HG03280 (cell line): ENCODE measurements around the gene SIMC1.
A peak's percentile ranks its signal among the peaks of the same experiment; 100 is the strongest.

Experiments
- ATAC-seq: cut with Tn5 transposase; IDR thresholded peaks from one replicate; pipeline ENCODE4 v1.9.1; 2021; ENCODE audit warnings: mild to moderate bottlenecking, moderate library complexity; ENCODE audit not compliant: unreplicated experiment

The SIMC1 gene

GRCh38 chr5:176361437-176362232 is 123.4 kb downstream of the SIMC1 start, which contains the start of gene KIAA1191:
KIAA1191 (minus strand) TSS chr5:176361764; CDS start chr5:176359508, 2,256 bp downstream.
- peak; percentile 88 for ATAC-seq

GRCh38 chr5:176362233-176362490 is 123.9 kb downstream of the SIMC1 start:
- peak; percentile 5 for ATAC-seq

- ATAC-seq: no peak
Observed at GRCh38 chr5:176364765-176365350, 126.6 kb downstream of the SIMC1 start.

- peak; percentile 29 for ATAC-seq
Observed at GRCh38 chr5:176365351-176366231, 127.4 kb downstream of the SIMC1 start, which contains the start of gene ARL10. ARL10 (plus strand) TSS chr5:176365487; CDS start chr5:176365564, 77 bp downstream.

- no peak for ATAC-seq
Observed at GRCh38 chr5:176366232-176366894, 128.1 kb downstream of the SIMC1 start.

- no peak for ATAC-seq
Observed at GRCh38 chr5:176368726-176369125, 130.5 kb downstream of the SIMC1 start.

GRCh38 chr5:176369934-176370711 is 131.9 kb downstream of the SIMC1 start:
- ATAC-seq: no peak

GRCh38 chr5:176371621-176372539 is 133.7 kb downstream of the SIMC1 start:
- ATAC-seq: no peak

- ATAC-seq: no peak
Observed at GRCh38 chr5:176373100-176373818, 135.0 kb downstream of the SIMC1 start.

GRCh38 chr5:176379881-176380280 is 141.7 kb downstream of the SIMC1 start:
- ATAC-seq: peak; percentile 52

GRCh38 chr5:176381423-176381822 is 143.2 kb downstream of the SIMC1 start:
- ATAC-seq: no peak

GRCh38 chr5:176381979-176382378 is 143.8 kb downstream of the SIMC1 start:
- ATAC-seq: no peak

- ATAC-seq: no peak
Observed at GRCh38 chr5:176382721-176383120, 144.5 kb downstream of the SIMC1 start.

- ATAC-seq: no peak
Observed at GRCh38 chr5:176383248-176383905, 145.2 kb downstream of the SIMC1 start.

- no peak for ATAC-seq
Observed at GRCh38 chr5:176383961-176384360, 145.7 kb downstream of the SIMC1 start.

GRCh38 chr5:176384366-176384930 is 146.2 kb downstream of the SIMC1 start:
- ATAC-seq: no peak

- ATAC-seq: no peak
Observed at GRCh38 chr5:176384991-176385390, 146.8 kb downstream of the SIMC1 start.

- no peak for ATAC-seq
Observed at GRCh38 chr5:176386491-176386890, 148.3 kb downstream of the SIMC1 start.
